H1 (cell line): ENCODE data around the gene ADORA1. TPM values are rescaled to one million over a fixed set of nuclear protein-coding genes. Genes with fewer than 3 reads are reported as not detected.

Experiments used
- CTCF ChIA-PET: fragments of 300-600 bp; sonication (Branson Sonifier 250); formaldehyde crosslinking; loops from one replicate; lab custom pipeline; 2021; ENCODE audit not compliant: partially characterized antibody; lab: Charles Lee
- POLR2A ChIA-PET: fragments of 300-600 bp; sonication (Branson Sonifier 250); formaldehyde crosslinking; loops from one replicate; lab custom pipeline; 2021; ENCODE audit warnings: inconsistent platforms; ENCODE audit not compliant: partially characterized antibody; lab: Charles Lee
- DNase-seq, 2 experiments: peaks; one replicate each; pipeline versions ENCODE4 v3.0.0 to v3.0.0-alpha.2; 2010 to 2022; ENCODE audit warnings: low spot score in 2 of 2, low read depth in 1 of 2, mixed read lengths in 1 of 2
- FAIRE-seq: peaks from 2 replicates; lab custom pipeline; 2011; peaks lifted over from hg19 to GRCh38; lab: Jason Lieb, UNC
- H2AFZ ChIP-seq: 2 replicates; pipeline ENCODE4 v1.8.1; 2012; ENCODE audit warnings: low read length, inconsistent platforms
- H2AK5ac ChIP-seq: 2 replicates; pipeline ENCODE4 v1.6.1; 2013; ENCODE audit warnings: low read depth, low read length
- H2BK120ac ChIP-seq: replicated peaks from 2 replicates; pipeline ENCODE3; 2013; ENCODE audit warnings: low read depth, low read length, inconsistent platforms
- H2BK12ac ChIP-seq: 2 replicates; pipeline ENCODE4 v1.6.1; 2013; ENCODE audit warnings: low read depth, low read length
- H2BK15ac ChIP-seq: 2 replicates; pipeline ENCODE4 v1.6.1; 2013; ENCODE audit warnings: low read length
- H2BK20ac ChIP-seq: 2 replicates; pipeline ENCODE4 v1.6.1; 2013; ENCODE audit warnings: low read length
- H2BK5ac ChIP-seq: 2 replicates; pipeline ENCODE4 v1.6.1; 2013; ENCODE audit warnings: low read depth, low read length
- H3K14ac ChIP-seq: 2 replicates; pipeline ENCODE4 v1.6.1; 2013; ENCODE audit warnings: inconsistent platforms; ENCODE audit not compliant: insufficient read length
- H3K18ac ChIP-seq: 2 replicates; pipeline ENCODE4 v1.6.1; 2013; ENCODE audit warnings: low read length; ENCODE audit errors: extremely low read depth
- H3K23ac ChIP-seq: 2 replicates; pipeline ENCODE4 v1.6.1; 2013; ENCODE audit warnings: inconsistent platforms; ENCODE audit not compliant: insufficient read length
- H3K23me2 ChIP-seq: 2 replicates; pipeline ENCODE4 v1.6.1; 2013; ENCODE audit warnings: low read depth, low read length
- H3K27ac ChIP-seq: 2 replicates; pipeline ENCODE4 v1.6.1; 2011; ENCODE audit warnings: low read depth, low read length, inconsistent platforms
- H3K27me3 ChIP-seq, 4 experiments: replicated peaks in 1 of 4; 1 replicate in 1 of 4; 2 replicates in 3 of 4; pipeline versions ENCODE4 v1.6.1 to v1.8.1; 2011 to 2013; ENCODE audit warnings: low read length in 3 of 4, mild to moderate bottlenecking in 3 of 4, inconsistent platforms in 2 of 4, mixed read lengths in 2 of 4, moderate library complexity in 1 of 4; ENCODE audit not compliant: control insufficient read depth in 3 of 4, insufficient read depth in 3 of 4; ENCODE audit errors: extremely low read depth in 1 of 4
- H3K36me3 ChIP-seq, 4 experiments: 2 replicates each; pipeline versions ENCODE4 v1.6.1 to v1.8.1; 2011 to 2013; ENCODE audit warnings: mild to moderate bottlenecking in 4 of 4, low read length in 3 of 4, moderate library complexity in 2 of 4, control low read depth in 1 of 4, inconsistent platforms in 1 of 4; ENCODE audit not compliant: insufficient read depth in 4 of 4, control insufficient read depth in 2 of 4
- H3K4ac ChIP-seq: replicated peaks from 2 replicates; pipeline ENCODE3; 2013; ENCODE audit warnings: low read length, low read depth, mixed read lengths, inconsistent platforms; ENCODE audit not compliant: insufficient read length
- H3K4me1 ChIP-seq, 4 experiments: replicated peaks in 1 of 4; 1 replicate in 1 of 4; 2 replicates in 3 of 4; pipeline versions ENCODE4 v1.6.1 to v1.8.1; 2011 to 2013; ENCODE audit warnings: low read length in 3 of 4, inconsistent platforms in 2 of 4, mixed read lengths in 1 of 4; ENCODE audit not compliant: insufficient read depth in 4 of 4, control insufficient read depth in 3 of 4
- H3K4me2 ChIP-seq, 2 experiments: 2 replicates each; pipeline versions ENCODE4 v1.6.1 to v1.8.1; 2011 to 2013; ENCODE audit warnings: low read depth in 2 of 2, low read length in 2 of 2, control low read depth in 1 of 2, inconsistent platforms in 1 of 2, mild to moderate bottlenecking in 1 of 2; ENCODE audit not compliant: insufficient read depth in 1 of 2
- H3K4me3 ChIP-seq, 4 experiments: fragments of 200-600, 300-600 bp in 1 of 4; sonication (generic), shearing (Covaris generic), sonication (Bioruptor Twin) in 1 of 4; 2 replicates each; pipeline versions ENCODE4 v1.5.1 to v1.8.1; 2011 to 2016; ENCODE audit warnings: low read length in 4 of 4, low read depth in 3 of 4, control low read depth in 2 of 4, inconsistent platforms in 2 of 4, mild to moderate bottlenecking in 2 of 4, mixed read lengths in 1 of 4, moderate library complexity in 1 of 4; ENCODE audit not compliant: insufficient read depth in 2 of 4; ENCODE audit errors: extremely low read depth in 1 of 4
- H3K56ac ChIP-seq: replicated peaks from 2 replicates; pipeline ENCODE3; 2013; ENCODE audit warnings: low read depth, mild to moderate bottlenecking, mixed read lengths, low read length, inconsistent platforms; ENCODE audit not compliant: insufficient read length
- H3K79me1 ChIP-seq: 2 replicates; pipeline ENCODE4 v1.6.1; 2013; ENCODE audit warnings: low read depth, low read length, control low read depth
- H3K79me2 ChIP-seq, 2 experiments: 2 replicates each; pipeline versions ENCODE4 v1.6.1 to v1.8.1; 2012 to 2013; ENCODE audit warnings: low read length in 2 of 2, mild to moderate bottlenecking in 2 of 2, inconsistent platforms in 1 of 2; ENCODE audit not compliant: insufficient read depth in 2 of 2, control insufficient read depth in 1 of 2
- H3K9ac ChIP-seq, 4 experiments: replicated peaks in 1 of 4; 1 replicate in 1 of 4; 2 replicates in 3 of 4; pipeline versions ENCODE4 v1.6.1 to v1.8.1; 2011 to 2013; ENCODE audit warnings: low read depth in 3 of 4, low read length in 3 of 4, control low read depth in 2 of 4, mild to moderate bottlenecking in 2 of 4, moderate library complexity in 2 of 4, inconsistent platforms in 1 of 4; ENCODE audit errors: extremely low read depth in 1 of 4
- H3K9me3 ChIP-seq, 2 experiments: 2 replicates each; pipeline versions ENCODE4 v1.6.1 to v1.8.1; 2012 to 2013; ENCODE audit warnings: mild to moderate bottlenecking in 2 of 2, moderate library complexity in 2 of 2, control low read depth in 1 of 2, inconsistent platforms in 1 of 2, low read depth in 1 of 2, low read length in 1 of 2, mixed read lengths in 1 of 2; ENCODE audit not compliant: insufficient read depth in 2 of 2
- H4K20me1 ChIP-seq, 2 experiments: replicated peaks in 1 of 2; 2 replicates each; pipeline versions ENCODE3 to v1.8.1; 2011 to 2013; ENCODE audit warnings: inconsistent platforms in 2 of 2, low read length in 2 of 2, mild to moderate bottlenecking in 1 of 2; ENCODE audit not compliant: insufficient read depth in 2 of 2, control insufficient read depth in 1 of 2
- H4K5ac ChIP-seq: 2 replicates; pipeline ENCODE4 v1.6.1; 2013; ENCODE audit warnings: low read length, low read depth, mixed read lengths, inconsistent platforms; ENCODE audit not compliant: insufficient read length
- H4K8ac ChIP-seq: 2 replicates; pipeline ENCODE4 v1.8.0; 2013; ENCODE audit warnings: mild to moderate bottlenecking, moderate library complexity, low read length, inconsistent platforms; ENCODE audit not compliant: insufficient read depth; ENCODE audit errors: extremely low read depth
- H4K91ac ChIP-seq: replicated peaks from 2 replicates; pipeline ENCODE3; 2013; ENCODE audit warnings: low read length, mixed read lengths, inconsistent platforms; ENCODE audit not compliant: insufficient read length
- ASH2L ChIP-seq: fragments of 200-600, 300-600 bp; sonication (generic); IDR thresholded peaks from one replicate; pipeline ENCODE4 v1.7.1; 2017; ENCODE audit warnings: low read length
- CTCF ChIP-seq, 3 experiments: IDR thresholded peaks; 1 replicate in 2 of 3; 2 replicates in 1 of 3; pipeline versions ENCODE4 v1.5.1 to v1.6.1; 2011; ENCODE audit warnings: low read length in 3 of 3, mild to moderate bottlenecking in 3 of 3, inconsistent platforms in 2 of 3, low read depth in 1 of 3, moderate library complexity in 1 of 3; ENCODE audit not compliant: insufficient read depth in 1 of 3; ENCODE audit errors: control extremely low read depth in 1 of 3
- RAD21 ChIP-seq, 2 experiments: IDR thresholded peaks in 1 of 2; conservative IDR thresholded peaks in 1 of 2; 2 replicates each; pipeline ENCODE4 v1.6.1; 2011; ENCODE audit warnings: low read depth in 2 of 2, low read length in 2 of 2, improper control_type of control experiment in 1 of 2, inconsistent platforms in 1 of 2, mild to moderate bottlenecking in 1 of 2, moderate library complexity in 1 of 2
- TAF1 ChIP-seq: IDR thresholded peaks from 2 replicates; pipeline ENCODE4 v1.6.1; 2011; ENCODE audit warnings: mild to moderate bottlenecking, low read depth, low read length
- TEAD4 ChIP-seq: IDR thresholded peaks from 2 replicates; pipeline ENCODE4 v1.6.1; 2012; ENCODE audit warnings: low read depth, low read length, inconsistent platforms, mixed read lengths
- WGBS, 2 experiments: shearing (Covaris generic) in 1 of 2; methylation state at CpG; one replicate each; pipeline versions ENCODE4 v1.1.6 to v1.1.7; 2013 to 2015; ENCODE audit warnings: low lambda C conversion rate in 2 of 2, mixed read lengths in 2 of 2, inconsistent platforms in 1 of 2, low coverage in 1 of 2, missing lambda C conversion rate in 1 of 2; ENCODE audit not compliant: insufficient replicate concordance in 2 of 2, insufficient coverage in 1 of 2, insufficient read length in 1 of 2; ENCODE audit errors: extremely low coverage in 1 of 2, missing lambda C conversion rate in 1 of 2; 5-methylcytosine and 5-hydroxymethylcytosine counted together
- polyA plus RNA-seq, 7 experiments: library from polyadenylated mRNA; depleted of rRNA in 3 of 7; stranded (reverse) in 5 of 7; unstranded in 2 of 7; fragments of >200 nt in 5 of 7; fragments of 200-250 nt in 2 of 7; gene quantifications; 1 replicate in 5 of 7; 2 replicates in 1 of 7; 4 replicates in 1 of 7; pipeline versions ENCODE4 v1.2.1 to v1.2.3, GENCODE V29; 2011 to 2013; ENCODE audit warnings: missing spikeins in 2 of 7, mixed read lengths in 2 of 7
- total RNA-seq: library from RNA; stranded (reverse); fragmentation: NEBNext Ultra II Directional; extraction: Animal tissue kit (Norgen Biotek cat#: 25700); gene quantifications from 2 replicates; pipeline ENCODE4 v1.2.1, GENCODE V29; 2021

ADORA1 gene
- total and polyA plus RNA-seq, 2 of the 8 experiments (the other 6 are each of a cell fraction or from before 2014, with no cell fraction given): 3.3 to 6.7 TPM

- Histone ChIP-seq H3K4ac (no peak overlapping the region), H4K91ac (no peak overlapping the region), H3K79me2 (no peaks in the 10 kb centered on the region), H3K79me1 (no peaks in the 10 kb centered on the region), H4K5ac (no peak overlapping the region), H3K36me3 (no peaks in the 10 kb centered on the region), H3K14ac (no peak overlapping the region), H3K9ac (no peak overlapping the region), H3K23me2 (peaks cover 2% of the 10 kb centered on the region; the same call in 1 of the 2 replicates), H3K56ac (no peak overlapping the region), H3K18ac (no peak overlapping the region), H3K4me3 (peak overlapping the region in 1 of 4 experiments; percentile 64; a peak in 1 of 8 replicates), H2BK20ac (no peak overlapping the region; the same call in 1 of the 2 replicates), H4K8ac (no peak overlapping the region), H2BK5ac (no peak overlapping the region), H3K23ac (no peak overlapping the region), H2BK120ac (no peak overlapping the region), H3K4me2 (peak overlapping the region; percentile 62 to 83; a peak in 3 of 4 replicates), H3K4me1 (peaks cover 3 to 22% (median 13%) of the 10 kb centered on the region in 4 experiments), H2AFZ (peak overlapping the region; percentile 73; the same call in 1 of the 2 replicates), H2BK15ac (peak overlapping the region; percentile 62; the same call in 1 of the 2 replicates), H2BK12ac (no peak overlapping the region), H3K27me3 (peaks cover 5 to 32% (median 18%) of the 10 kb centered on the region in 4 experiments), H3K27ac (0 out of 2 replicates have a peak overlapping the region, but pooled peaks have one; percentile 9), H4K20me1 (no peaks in the 10 kb centered on the region), H2AK5ac (no peak overlapping the region), H3K9me3 (no peaks in the 10 kb centered on the region)
- 22% methylated on average over 7 of the region's 8 CpGs; no CpG with 5 or more reads in 1 of the 2 experiments for WGBS, 2 experiments
- peak in 1 of 2 experiments; percentile 52 for DNase-seq
- TF ChIP-seq TAF1 (no peak), RAD21 (IDR thresholded peaks at IDR 0.05 in 1 of 2, conservative IDR thresholded peaks at IDR 0.05 in 1 of 2; ENCODE audit: low read depth in 2 of 2, low read length in 2 of 2) (peak; percentile 40), CTCF (IDR thresholded peaks at IDR 0.05; ENCODE audit: control extremely low read depth in 1 of 3, insufficient read depth in 1 of 3, low read depth in 1 of 3, low read length in 3 of 3) (peak; percentile 20 to 74 (median 59)), ASH2L (peak; percentile 11), TEAD4 (peak; percentile 84)
- POLR2A ChIA-PET: interaction anchor here (1.2 to 2.1 kb wide), 2 partner anchors 8 to 90 kb away, joined by 3 to 5 read pairs; no protein-coding TSS in a partner anchor
- CTCF ChIA-PET: interaction anchor here (0.5 to 49.1 kb wide), 24 partner anchors 7 to 575 kb away, joined by 3 to 1071 read pairs (median 5); partner anchors contain the start of genes CHI3L1, MYBPH, MYOG and PPFIA4
- FAIRE-seq: peak; percentile 90
These were observed 1.2 kb upstream of the ADORA1 start for GRCh38 chr1:203126151-203126865.
